ENCODE measurements around the gene EXD2.
"Not testable (repeated sequence)": the region's sequence is repeated elsewhere in the genome, so short reads cannot be mapped to it uniquely, and the experiment has no call there.

EXD2 gene

GRCh38 chr14:69281450-69282169, 90.3 kb downstream of the EXD2 start:
- DNase-seq (ENCODE audit: low spot score) = no peak

- no peak for DNase-seq (ENCODE audit: low spot score)
Measured at GRCh38 chr14:69282448-69282847, 91.2 kb downstream of the EXD2 start.

- DNase-seq (ENCODE audit: low spot score) = no peak
Measured at GRCh38 chr14:69284170-69284569, 92.9 kb downstream of the EXD2 start.

GRCh38 chr14:69285661-69286255, 94.5 kb downstream of the EXD2 start:
- no peak for DNase-seq (ENCODE audit: low spot score)

- no peak for DNase-seq (ENCODE audit: low spot score)
Measured at GRCh38 chr14:69287098-69288010, 96.1 kb downstream of the EXD2 start.

- DNase-seq (ENCODE audit: low spot score) = peak; percentile 22
Measured at GRCh38 chr14:69288011-69288771, 96.9 kb downstream of the EXD2 start.

- DNase-seq (ENCODE audit: low spot score) = no peak
Measured at GRCh38 chr14:69288956-69289705, 97.8 kb downstream of the EXD2 start.

- no peak for DNase-seq (ENCODE audit: low spot score)
Measured at GRCh38 chr14:69289811-69290520, 98.7 kb downstream of the EXD2 start.

GRCh38 chr14:69290881-69291280, 99.6 kb downstream of the EXD2 start:
- not testable (repeated sequence) for DNase-seq (ENCODE audit: low spot score)

GRCh38 chr14:69291396-69291795, 100.1 kb downstream of the EXD2 start:
- DNase-seq (ENCODE audit: low spot score) = no peak

- peak; percentile 56 for DNase-seq (ENCODE audit: low spot score)
Measured at GRCh38 chr14:69291891-69292561, 100.7 kb downstream of the EXD2 start.
